NB4 (cell line): Measurements from ENCODE around the gene ADAMTS2.

ENCODE experiments used
- DNase-seq: peaks from one replicate; pipeline ENCODE4 v3.0.0; 2010; ENCODE audit warnings: low read depth
- H3K4me3 ChIP-seq: one replicate; pipeline ENCODE4 v1.5.1; 2011; ENCODE audit warnings: mild to moderate bottlenecking, low read depth, low read length, moderate library complexity
- MYC ChIP-seq: IDR thresholded peaks from 2 replicates; pipeline ENCODE4 v1.6.1; 2011; ENCODE audit warnings: low read depth, low read length
- POLR2A ChIP-seq: IDR thresholded peaks from 2 replicates; pipeline ENCODE4 v1.6.1; 2011; ENCODE audit warnings: mild to moderate bottlenecking; ENCODE audit not compliant: insufficient read length; ENCODE audit errors: extremely low read depth
- TF ChIP-seq, protein P1 (sequence below): IDR thresholded peaks from one replicate; pipeline ENCODE4 v1.5.1; 2012; ENCODE audit warnings: low read depth, low read length
- TF ChIP-seq, protein P2 (sequence below): IDR thresholded peaks from 2 replicates; pipeline ENCODE4 v1.6.1; 2011; ENCODE audit warnings: low read depth, low read length

The ADAMTS2 gene

DNA sequence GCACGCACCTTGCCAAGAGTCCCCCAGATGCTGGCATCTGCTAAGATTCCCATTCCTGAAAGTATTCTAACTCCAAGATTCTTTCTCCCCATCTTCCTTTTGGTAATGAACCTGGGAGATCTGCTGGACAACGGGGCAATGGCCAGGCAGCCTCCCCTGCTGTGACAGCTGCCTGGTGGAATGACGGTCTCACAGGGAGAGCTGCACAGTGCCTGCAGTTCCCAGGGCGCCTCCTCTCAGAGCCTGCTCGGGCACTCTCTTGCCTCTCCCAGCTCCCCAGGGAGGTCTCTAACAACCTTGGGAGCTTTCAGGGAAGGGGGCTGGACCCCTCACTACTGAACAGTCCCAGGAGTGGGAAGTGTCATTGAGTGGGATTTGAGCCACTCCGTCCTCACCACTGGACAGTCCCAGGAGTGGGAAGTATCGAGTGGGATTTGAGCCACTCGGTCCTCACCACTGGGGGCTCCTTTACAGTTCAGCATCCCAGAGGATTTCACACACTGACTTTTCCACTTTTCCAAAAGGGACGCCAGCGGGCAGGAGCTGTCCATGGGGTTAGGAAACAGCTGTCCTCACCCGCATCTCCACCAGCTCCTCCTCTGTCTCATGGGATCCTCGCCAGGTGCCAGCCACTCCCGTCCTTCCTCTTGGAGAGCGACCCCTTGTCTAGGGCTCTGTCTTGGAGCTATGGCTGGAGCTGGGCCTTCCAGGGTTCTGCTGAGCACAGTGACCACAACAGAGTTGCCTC, 65.7 kb downstream of the ADAMTS2 start:
- DNase-seq, result no peak
- TF ChIP-seq, protein P1, sequence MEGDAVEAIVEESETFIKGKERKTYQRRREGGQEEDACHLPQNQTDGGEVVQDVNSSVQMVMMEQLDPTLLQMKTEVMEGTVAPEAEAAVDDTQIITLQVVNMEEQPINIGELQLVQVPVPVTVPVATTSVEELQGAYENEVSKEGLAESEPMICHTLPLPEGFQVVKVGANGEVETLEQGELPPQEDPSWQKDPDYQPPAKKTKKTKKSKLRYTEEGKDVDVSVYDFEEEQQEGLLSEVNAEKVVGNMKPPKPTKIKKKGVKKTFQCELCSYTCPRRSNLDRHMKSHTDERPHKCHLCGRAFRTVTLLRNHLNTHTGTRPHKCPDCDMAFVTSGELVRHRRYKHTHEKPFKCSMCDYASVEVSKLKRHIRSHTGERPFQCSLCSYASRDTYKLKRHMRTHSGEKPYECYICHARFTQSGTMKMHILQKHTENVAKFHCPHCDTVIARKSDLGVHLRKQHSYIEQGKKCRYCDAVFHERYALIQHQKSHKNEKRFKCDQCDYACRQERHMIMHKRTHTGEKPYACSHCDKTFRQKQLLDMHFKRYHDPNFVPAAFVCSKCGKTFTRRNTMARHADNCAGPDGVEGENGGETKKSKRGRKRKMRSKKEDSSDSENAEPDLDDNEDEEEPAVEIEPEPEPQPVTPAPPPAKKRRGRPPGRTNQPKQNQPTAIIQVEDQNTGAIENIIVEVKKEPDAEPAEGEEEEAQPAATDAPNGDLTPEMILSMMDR, result no peak
- TF ChIP-seq POLR2A, result no peak
- TF ChIP-seq, protein P2, sequence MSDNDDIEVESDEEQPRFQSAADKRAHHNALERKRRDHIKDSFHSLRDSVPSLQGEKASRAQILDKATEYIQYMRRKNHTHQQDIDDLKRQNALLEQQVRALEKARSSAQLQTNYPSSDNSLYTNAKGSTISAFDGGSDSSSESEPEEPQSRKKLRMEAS, result no peak
- no peak for TF ChIP-seq MYC
- H3K4me3 ChIP-seq, result no peak overlapping the region

DNA sequence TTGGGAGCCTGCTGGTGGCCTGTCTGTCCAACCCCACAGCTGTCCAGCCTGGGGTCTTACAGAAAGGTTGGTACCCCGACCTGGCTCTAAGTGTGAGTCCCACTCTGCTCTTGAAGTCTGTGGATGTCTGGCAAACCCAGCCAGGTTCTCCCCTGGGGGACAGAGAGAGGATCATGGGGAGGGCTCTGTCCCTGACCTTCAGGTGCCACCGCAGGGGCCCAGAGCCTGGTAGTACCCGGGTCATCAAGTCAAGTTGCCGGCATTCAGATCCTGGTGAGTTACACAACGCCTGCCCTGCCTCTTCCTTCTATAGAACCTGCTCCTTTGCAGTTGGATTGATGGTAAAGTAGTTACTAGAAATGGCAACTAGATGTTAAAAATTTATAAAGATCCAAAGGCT, 66.7 kb downstream of the ADAMTS2 start:
- H3K4me3 ChIP-seq, result no peak overlapping the region
- TF ChIP-seq MYC (no peak), POLR2A (no peak)
- TF ChIP-seq, protein P2, result no peak
- TF ChIP-seq, protein P1, result no peak
- DNase-seq, result no peak

DNA sequence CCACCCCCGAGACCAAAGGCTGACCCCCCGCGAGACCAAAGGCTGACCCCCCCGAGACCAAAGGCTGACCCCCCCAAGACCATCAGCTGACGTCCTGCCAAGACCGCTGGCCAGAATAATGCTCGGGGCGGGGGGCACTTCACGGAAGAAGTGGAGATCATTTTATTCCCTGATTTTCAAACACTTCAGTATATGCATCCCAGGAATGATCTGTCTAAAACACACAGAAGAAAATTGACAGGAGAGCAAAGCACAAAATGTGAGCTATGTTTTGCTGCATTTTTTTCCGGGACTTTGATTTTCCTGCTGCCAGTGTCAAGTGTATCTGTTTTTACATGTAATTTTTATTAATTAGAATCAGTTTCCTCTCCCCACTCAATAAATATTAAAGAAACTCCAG, 67.1 kb downstream of the ADAMTS2 start:
- no peak for TF ChIP-seq POLR2A
- TF ChIP-seq, protein P2, result no peak
- TF ChIP-seq, protein P1, result no peak
- TF ChIP-seq MYC, result no peak
- no peak for DNase-seq
- H3K4me3 ChIP-seq, result no peak overlapping the region

DNA sequence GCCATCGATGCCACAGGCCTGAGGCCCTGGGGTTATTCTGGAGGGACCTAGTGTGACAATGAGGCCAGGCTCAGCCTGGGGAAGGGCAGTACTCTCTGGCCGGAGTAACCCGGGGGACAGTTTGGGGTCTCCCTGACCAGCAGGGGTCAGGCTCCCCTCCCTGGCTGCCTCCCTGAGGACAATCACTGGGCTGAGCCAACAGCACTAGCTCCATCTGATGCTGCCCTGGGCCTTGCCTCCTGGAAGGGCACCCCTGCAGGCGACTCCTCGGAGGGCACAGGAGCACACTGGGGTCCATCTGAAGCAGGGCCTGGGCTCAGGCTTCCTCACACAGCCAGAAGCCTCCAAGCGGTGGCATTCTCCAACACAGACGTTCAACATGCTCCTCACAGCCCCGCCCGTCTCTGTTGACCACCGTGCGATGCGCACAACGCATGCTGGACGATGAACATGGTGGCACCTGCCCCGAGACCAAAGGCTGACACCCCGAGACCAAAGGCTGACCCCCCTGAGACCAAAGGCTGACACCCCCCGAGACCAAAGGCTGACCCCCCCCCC, 68.3 kb downstream of the ADAMTS2 start:
- DNase-seq, result peak; percentile 16
- TF ChIP-seq MYC (no peak), POLR2A (no peak)
- TF ChIP-seq, protein P2, result no peak
- TF ChIP-seq, protein P1, result no peak

DNA sequence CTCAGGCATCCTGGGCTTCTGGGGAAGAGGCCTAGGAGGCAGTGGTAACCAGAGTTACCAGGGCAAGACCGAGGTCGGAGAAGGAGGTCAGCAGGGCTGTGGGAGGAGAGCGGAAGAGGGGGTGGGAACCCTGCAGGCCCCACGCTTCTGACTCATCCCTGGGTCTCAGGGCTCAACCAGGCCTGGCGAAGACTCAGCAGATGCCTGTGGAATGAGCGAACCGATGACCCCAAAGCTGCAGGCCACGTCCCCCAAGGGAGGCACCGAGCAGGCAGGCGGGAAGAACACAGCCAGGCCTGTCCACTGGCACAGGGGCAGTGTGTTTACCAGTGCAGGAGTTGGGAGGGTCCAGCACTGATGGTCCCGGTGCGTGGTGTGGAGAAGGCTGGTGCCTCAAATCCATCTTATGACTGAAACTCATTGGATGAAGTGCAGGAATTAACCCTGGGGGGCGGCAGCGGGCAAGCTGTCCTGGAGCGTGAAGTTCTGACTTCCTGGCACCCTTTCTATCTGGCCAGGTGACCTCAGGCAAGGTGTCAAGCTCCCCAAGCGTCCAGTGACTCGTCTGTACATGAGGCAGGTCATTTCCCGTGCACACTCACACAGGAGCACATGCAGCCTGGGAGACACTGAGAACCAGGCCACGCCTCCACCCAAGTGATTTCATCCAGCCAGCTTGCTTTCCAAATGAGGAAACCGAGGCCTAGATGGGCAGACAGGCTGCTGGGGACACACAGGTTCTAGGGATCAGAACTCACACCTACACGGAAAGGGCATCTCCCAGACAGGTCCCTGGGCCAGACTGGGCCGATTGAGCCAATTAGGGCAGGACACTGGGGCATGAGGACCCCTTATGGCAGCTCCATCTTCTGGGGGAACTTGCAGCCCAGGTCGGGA, 69.1 kb downstream of the ADAMTS2 start:
- TF ChIP-seq POLR2A, result no peak
- no peak for TF ChIP-seq MYC
- TF ChIP-seq, protein P2, result no peak
- TF ChIP-seq, protein P1, result no peak
- no peak overlapping the region for H3K4me3 ChIP-seq
- DNase-seq, result peak; percentile 38

More for the DNA sequence above, 68.3 kb downstream of the ADAMTS2 start:
- H3K4me3 ChIP-seq, result no peak overlapping the region
